H9 (cell line): ENCODE results near the gene STAB2. TPM values are rescaled to one million over a fixed set of nuclear protein-coding genes. Genes with fewer than 3 reads are reported as not detected.

Experiments used
- DNase-seq: peaks from one replicate; pipeline ENCODE4 v3.0.0-alpha.2; 2017
- H2AFZ ChIP-seq: one replicate; pipeline ENCODE4 v1.6.1; 2013; ENCODE audit warnings: mild to moderate bottlenecking, low read length, control low read depth, moderate library complexity
- H2AK5ac ChIP-seq: 2 replicates; pipeline ENCODE4 v1.6.1; 2013; ENCODE audit warnings: low read length, control low read depth, mixed read lengths; ENCODE audit not compliant: insufficient read length
- H2BK120ac ChIP-seq: one replicate; pipeline ENCODE4 v1.6.1; 2013; ENCODE audit warnings: low read depth, mild to moderate bottlenecking, low read length, control low read depth, inconsistent platforms; ENCODE audit not compliant: poor library complexity, severe bottlenecking
- H2BK12ac ChIP-seq: 2 replicates; pipeline ENCODE4 v1.6.1; 2013; ENCODE audit warnings: low read length, control low read depth, mixed read lengths, low read depth; ENCODE audit not compliant: insufficient read length
- H2BK15ac ChIP-seq: 2 replicates; pipeline ENCODE4 v1.6.1; 2013; ENCODE audit warnings: low read depth, low read length, control low read depth
- H2BK20ac ChIP-seq: one replicate; pipeline ENCODE4 v1.6.1; 2013; ENCODE audit warnings: low read depth, mild to moderate bottlenecking, low read length, control low read depth, inconsistent platforms; ENCODE audit not compliant: poor library complexity, severe bottlenecking
- H2BK5ac ChIP-seq: 2 replicates; pipeline ENCODE4 v1.6.1; 2013; ENCODE audit warnings: low read length, control low read depth, mixed read lengths; ENCODE audit not compliant: insufficient read length
- H3K14ac ChIP-seq: 2 replicates; pipeline ENCODE4 v1.6.1; 2013; ENCODE audit warnings: low read length, control low read depth; ENCODE audit not compliant: insufficient read depth
- H3K18ac ChIP-seq: 2 replicates; pipeline ENCODE4 v1.6.1; 2013; ENCODE audit warnings: low read depth, mild to moderate bottlenecking, mixed read lengths, low read length, control low read depth; ENCODE audit not compliant: insufficient read length
- H3K23ac ChIP-seq: 2 replicates; pipeline ENCODE4 v1.6.1; 2013; ENCODE audit warnings: low read length, control low read depth, mixed read lengths, low read depth; ENCODE audit not compliant: insufficient read length
- H3K23me2 ChIP-seq: 2 replicates; pipeline ENCODE4 v1.6.1; 2013; ENCODE audit warnings: low read depth, mild to moderate bottlenecking, mixed read lengths, low read length, control low read depth; ENCODE audit not compliant: insufficient read length, poor library complexity, severe bottlenecking
- H3K27ac ChIP-seq: 2 replicates; pipeline ENCODE4 v1.5.1; 2013; ENCODE audit warnings: low read length, control low read depth, mixed read lengths, low read depth; ENCODE audit not compliant: insufficient read length
- H3K27me3 ChIP-seq: 2 replicates; pipeline ENCODE4 v1.6.1; 2013; ENCODE audit warnings: low read length, control low read depth, inconsistent platforms; ENCODE audit not compliant: insufficient read depth
- H3K4ac ChIP-seq: 2 replicates; pipeline ENCODE4 v1.6.1; 2013; ENCODE audit warnings: low read depth, mild to moderate bottlenecking, control low read depth, inconsistent platforms, low read length, moderate library complexity
- H3K4me1 ChIP-seq: 2 replicates; pipeline ENCODE4 v1.6.1; 2013; ENCODE audit warnings: low read length, control low read depth, inconsistent platforms; ENCODE audit not compliant: insufficient read depth
- H3K4me2 ChIP-seq: 2 replicates; pipeline ENCODE4 v1.6.1; 2013; ENCODE audit warnings: low read length, control low read depth, mixed read lengths; ENCODE audit not compliant: insufficient read length, insufficient read depth
- H3K56ac ChIP-seq: 2 replicates; pipeline ENCODE4 v1.6.1; 2013; ENCODE audit warnings: low read depth, mild to moderate bottlenecking, mixed read lengths, low read length, control low read depth; ENCODE audit not compliant: insufficient read length
- H3K79me1 ChIP-seq: 2 replicates; pipeline ENCODE4 v1.6.1; 2013; ENCODE audit warnings: low read depth, mild to moderate bottlenecking, moderate library complexity, low read length, control low read depth, inconsistent platforms; ENCODE audit not compliant: insufficient read depth, poor library complexity, severe bottlenecking
- H3K79me2 ChIP-seq: 2 replicates; pipeline ENCODE4 v1.6.1; 2013; ENCODE audit warnings: low read length, control low read depth, inconsistent platforms; ENCODE audit not compliant: insufficient read depth
- H3K9ac ChIP-seq: 2 replicates; pipeline ENCODE4 v1.6.1; 2013; ENCODE audit warnings: low read length, control low read depth, mixed read lengths; ENCODE audit not compliant: insufficient read length; ENCODE audit errors: extremely low read depth
- H3K9me3 ChIP-seq: one replicate; pipeline ENCODE4 v1.6.1; 2013; ENCODE audit warnings: low read depth, low read length, inconsistent platforms; ENCODE audit not compliant: control insufficient read depth
- H3T11ph ChIP-seq: one replicate; pipeline ENCODE4 v1.6.1; 2013; ENCODE audit warnings: mild to moderate bottlenecking, low read length, control low read depth, inconsistent platforms
- H4K20me1 ChIP-seq: one replicate; pipeline ENCODE4 v1.6.1; 2013; ENCODE audit not compliant: control insufficient read depth, insufficient read length, insufficient read depth
- H4K5ac ChIP-seq: 2 replicates; pipeline ENCODE4 v1.6.1; 2013; ENCODE audit warnings: low read depth, mild to moderate bottlenecking, mixed read lengths, low read length, control low read depth; ENCODE audit not compliant: insufficient read length
- H4K8ac ChIP-seq: replicated peaks from 2 replicates; pipeline ENCODE4 v1.6.1; 2013; ENCODE audit warnings: low read length, control low read depth, mixed read lengths, low read depth; ENCODE audit not compliant: insufficient read length
- H4K91ac ChIP-seq: 2 replicates; pipeline ENCODE4 v1.6.1; 2013; ENCODE audit warnings: low read depth, mild to moderate bottlenecking, moderate library complexity, mixed read lengths, low read length, control low read depth; ENCODE audit not compliant: insufficient read length
- H3K27ac Mint-ChIP-seq, 3 experiments: 2 replicates in 2 of 3; 3 replicates in 1 of 3; pipeline ENCODE4 v1.8.0; 2020 to 2021; ENCODE audit warnings: mixed read lengths in 3 of 3, mild to moderate bottlenecking in 1 of 3, moderate library complexity in 1 of 3
- H3K27me3 Mint-ChIP-seq: 2 replicates; pipeline ENCODE4 v1.8.0; 2021; ENCODE audit warnings: low read depth, mild to moderate bottlenecking, moderate library complexity, mixed read lengths
- H3K36me3 Mint-ChIP-seq, 3 experiments: 2 replicates in 2 of 3; 3 replicates in 1 of 3; pipeline ENCODE4 v1.8.0; 2020 to 2021; ENCODE audit warnings: low read depth in 3 of 3, mixed read lengths in 3 of 3; ENCODE audit not compliant: insufficient read depth in 1 of 3
- H3K4me1 Mint-ChIP-seq, 2 experiments: 2 replicates each; pipeline ENCODE4 v1.8.0; 2020; ENCODE audit warnings: mixed read lengths in 2 of 2
- H3K4me3 Mint-ChIP-seq, 2 experiments: 2 replicates in 1 of 2; 3 replicates in 1 of 2; pipeline ENCODE4 v1.8.0; 2020 to 2021; ENCODE audit warnings: mild to moderate bottlenecking in 2 of 2, mixed read lengths in 2 of 2, moderate library complexity in 1 of 2
- H3K9me3 Mint-ChIP-seq, 2 experiments: 2 replicates in 1 of 2; 3 replicates in 1 of 2; pipeline ENCODE4 v1.8.0; 2020; ENCODE audit warnings: mild to moderate bottlenecking in 2 of 2, mixed read lengths in 2 of 2, moderate library complexity in 1 of 2
- WGBS: extraction: QIAGEN DNeasy Blood & Tissue Kit; methylation state at CpG from one replicate; pipeline ENCODE4 v1.1.7; 2013; ENCODE audit warnings: missing lambda C conversion rate, low lambda C conversion rate, mixed read lengths; ENCODE audit not compliant: insufficient read length; ENCODE audit errors: extremely low coverage; 5-methylcytosine and 5-hydroxymethylcytosine counted together
- total RNA-seq: library from RNA; stranded (reverse); gene quantifications from 2 replicates; pipeline ENCODE4 v1.2.1, GENCODE V29; 2021
- TF ChIP-seq, protein P1 (sequence below): fragments of 200-600 bp; sonication (generic); conservative IDR thresholded peaks from 3 replicates; pipeline ENCODE4 v1.8.0; 2021; ENCODE audit warnings: antibody characterized with exemption, mild to moderate bottlenecking

The STAB2 gene
- total RNA-seq, 1 experiment from 2014 or later, result 0.02 TPM

DNA sequence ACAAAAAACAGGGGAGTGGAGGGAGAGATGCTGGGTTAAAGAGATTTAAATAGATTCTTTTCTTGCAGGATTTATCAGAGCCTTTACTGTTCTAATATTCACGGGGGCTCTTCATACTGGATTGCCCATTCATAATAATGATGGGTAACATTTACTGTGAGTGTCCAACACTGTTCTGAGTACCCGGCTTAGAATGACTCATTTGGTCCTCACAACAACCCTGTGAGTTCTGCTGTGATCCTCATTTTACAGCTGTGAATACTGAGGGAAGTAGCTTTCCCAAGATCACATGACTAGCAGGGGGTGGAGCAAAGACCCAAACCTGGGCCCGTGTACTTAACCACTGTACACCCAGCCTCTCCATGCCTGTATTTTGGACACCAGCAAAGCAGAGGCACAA, 140.6 kb downstream of the STAB2 start:
- Histone ChIP-seq H3K79me2 (no peaks in the 10 kb centered on the region), H3K23ac (no peak overlapping the region), H4K91ac (no peak overlapping the region), H3K27me3 (no peaks in the 10 kb centered on the region), H3K4ac (no peak overlapping the region), H3K23me2 (no peaks in the 10 kb centered on the region), H3K9me3 (no peaks in the 10 kb centered on the region), H4K5ac (no peak overlapping the region), H3K79me1 (no peaks in the 10 kb centered on the region), H2BK5ac (no peak overlapping the region), H3K4me2 (no peak overlapping the region), H3K27ac (no peak overlapping the region), H2AK5ac (no peak overlapping the region), H3K9ac (no peak overlapping the region), H3K18ac (no peak overlapping the region), H2BK20ac (no peak overlapping the region), H4K8ac (no peak overlapping the region), H3K4me1 (no peaks in the 10 kb centered on the region), H4K20me1 (peaks cover 2% of the 10 kb centered on the region), H3K14ac (no peak overlapping the region), H2BK15ac (no peak overlapping the region), H2BK120ac (no peak overlapping the region), H2BK12ac (no peak overlapping the region), H3K56ac (no peak overlapping the region), H2AFZ (no peak overlapping the region), H3T11ph (no peak overlapping the region)
- Mint-ChIP-seq H3K4me3 (no peak overlapping the region), H3K9me3 (peaks cover 9 to 10% of the 10 kb centered on the region in 2 experiments), H3K36me3 (peaks cover 0 to 5% (median 5%) of the 10 kb centered on the region in 3 experiments; a peak in 3 of 7 replicates), H3K27me3 (peaks cover 6% of the 10 kb centered on the region), H3K4me1 (no peaks in the 10 kb centered on the region), H3K27ac (no peak overlapping the region)
- no CpG with 5 or more reads among the region's 3 CpGs for WGBS
- DNase-seq, result no peak
- TF ChIP-seq, protein P1, sequence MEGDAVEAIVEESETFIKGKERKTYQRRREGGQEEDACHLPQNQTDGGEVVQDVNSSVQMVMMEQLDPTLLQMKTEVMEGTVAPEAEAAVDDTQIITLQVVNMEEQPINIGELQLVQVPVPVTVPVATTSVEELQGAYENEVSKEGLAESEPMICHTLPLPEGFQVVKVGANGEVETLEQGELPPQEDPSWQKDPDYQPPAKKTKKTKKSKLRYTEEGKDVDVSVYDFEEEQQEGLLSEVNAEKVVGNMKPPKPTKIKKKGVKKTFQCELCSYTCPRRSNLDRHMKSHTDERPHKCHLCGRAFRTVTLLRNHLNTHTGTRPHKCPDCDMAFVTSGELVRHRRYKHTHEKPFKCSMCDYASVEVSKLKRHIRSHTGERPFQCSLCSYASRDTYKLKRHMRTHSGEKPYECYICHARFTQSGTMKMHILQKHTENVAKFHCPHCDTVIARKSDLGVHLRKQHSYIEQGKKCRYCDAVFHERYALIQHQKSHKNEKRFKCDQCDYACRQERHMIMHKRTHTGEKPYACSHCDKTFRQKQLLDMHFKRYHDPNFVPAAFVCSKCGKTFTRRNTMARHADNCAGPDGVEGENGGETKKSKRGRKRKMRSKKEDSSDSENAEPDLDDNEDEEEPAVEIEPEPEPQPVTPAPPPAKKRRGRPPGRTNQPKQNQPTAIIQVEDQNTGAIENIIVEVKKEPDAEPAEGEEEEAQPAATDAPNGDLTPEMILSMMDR, result no peak
